ENCODE measurements around the gene MELTF. TPM values are rescaled to one million over a fixed set of nuclear protein-coding genes. Genes with fewer than 3 reads are reported as not detected.

MELTF gene
- total and polyA plus RNA-seq, 2 of the 13 experiments (the other 11 are each of a cell fraction or from before 2014, with no cell fraction given): 3.2 to 7.5 TPM

DNA sequence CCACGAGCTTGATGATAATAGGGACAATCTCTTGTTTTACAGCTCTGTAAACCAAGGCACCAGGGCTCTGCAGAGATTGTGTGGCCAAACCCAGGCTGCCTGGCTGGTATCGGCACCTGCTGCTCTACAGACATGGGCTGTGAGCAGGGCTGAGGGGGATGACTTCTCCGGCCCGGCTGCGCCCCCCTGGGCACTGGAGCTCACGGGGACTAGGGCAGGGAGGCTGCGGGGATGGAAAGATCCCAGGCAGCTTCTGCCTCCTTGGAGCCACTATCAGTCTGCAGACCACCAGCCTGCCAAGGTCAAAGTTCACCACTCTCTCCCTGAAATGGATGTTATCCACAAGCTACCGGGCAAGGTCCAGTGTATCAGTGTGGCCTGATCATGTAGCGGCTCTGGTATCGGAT is 39.0 kb downstream of the MELTF start (continued):
- TF ChIP-seq, protein P1, sequence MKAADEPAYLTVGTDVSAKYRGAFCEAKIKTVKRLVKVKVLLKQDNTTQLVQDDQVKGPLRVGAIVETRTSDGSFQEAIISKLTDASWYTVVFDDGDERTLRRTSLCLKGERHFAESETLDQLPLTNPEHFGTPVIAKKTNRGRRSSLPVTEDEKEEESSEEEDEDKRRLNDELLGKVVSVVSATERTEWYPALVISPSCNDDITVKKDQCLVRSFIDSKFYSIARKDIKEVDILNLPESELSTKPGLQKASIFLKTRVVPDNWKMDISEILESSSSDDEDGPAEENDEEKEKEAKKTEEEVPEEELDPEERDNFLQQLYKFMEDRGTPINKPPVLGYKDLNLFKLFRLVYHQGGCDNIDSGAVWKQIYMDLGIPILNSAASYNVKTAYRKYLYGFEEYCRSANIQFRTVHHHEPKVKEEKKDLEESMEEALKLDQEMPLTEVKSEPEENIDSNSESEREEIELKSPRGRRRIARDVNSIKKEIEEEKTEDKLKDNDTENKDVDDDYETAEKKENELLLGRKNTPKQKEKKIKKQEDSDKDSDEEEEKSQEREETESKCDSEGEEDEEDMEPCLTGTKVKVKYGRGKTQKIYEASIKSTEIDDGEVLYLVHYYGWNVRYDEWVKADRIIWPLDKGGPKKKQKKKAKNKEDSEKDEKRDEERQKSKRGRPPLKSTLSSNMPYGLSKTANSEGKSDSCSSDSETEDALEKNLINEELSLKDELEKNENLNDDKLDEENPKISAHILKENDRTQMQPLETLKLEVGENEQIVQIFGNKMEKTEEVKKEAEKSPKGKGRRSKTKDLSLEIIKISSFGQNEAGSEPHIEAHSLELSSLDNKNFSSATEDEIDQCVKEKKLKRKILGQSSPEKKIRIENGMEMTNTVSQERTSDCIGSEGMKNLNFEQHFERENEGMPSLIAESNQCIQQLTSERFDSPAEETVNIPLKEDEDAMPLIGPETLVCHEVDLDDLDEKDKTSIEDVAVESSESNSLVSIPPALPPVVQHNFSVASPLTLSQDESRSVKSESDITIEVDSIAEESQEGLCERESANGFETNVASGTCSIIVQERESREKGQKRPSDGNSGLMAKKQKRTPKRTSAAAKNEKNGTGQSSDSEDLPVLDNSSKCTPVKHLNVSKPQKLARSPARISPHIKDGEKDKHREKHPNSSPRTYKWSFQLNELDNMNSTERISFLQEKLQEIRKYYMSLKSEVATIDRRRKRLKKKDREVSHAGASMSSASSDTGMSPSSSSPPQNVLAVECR (CRISPR knock-in tag; IDR thresholded peaks at IDR 0.05; ENCODE audit: borderline replicate concordance): no peak
- TF ChIP-seq BRD4 (CRISPR knock-in tag; IDR thresholded peaks at IDR 0.05): no peak
- TF ChIP-seq AGO2 (optimal IDR thresholded peaks at IDR 0.05; ENCODE audit: low read depth, low read length): no peak
- no peak for TF ChIP-seq CSRNP2 (CRISPR knock-in tag; conservative IDR thresholded peaks at IDR 0.05; ENCODE audit: low read depth)
- no peak for TF ChIP-seq SP4 (CRISPR knock-in tag; IDR thresholded peaks at IDR 0.05)
- no peak for TF ChIP-seq CTCF (CRISPR knock-in tag; IDR thresholded peaks at IDR 0.05)
- no peak for TF ChIP-seq KAT2B (IDR thresholded peaks at IDR 0.05; ENCODE audit: borderline replicate concordance, low read depth, low read length)
- TF ChIP-seq NRL (CRISPR knock-in tag; IDR thresholded peaks at IDR 0.05; ENCODE audit: borderline replicate concordance): no peak
- TF ChIP-seq HDAC1 (CRISPR knock-in tag; IDR thresholded peaks at IDR 0.05): peak; percentile 41; the same call in 1 of the 2 replicates
- no peak for TF ChIP-seq HOXA9 (CRISPR knock-in tag; IDR thresholded peaks at IDR 0.05; ENCODE audit: borderline replicate concordance)
- no peak for TF ChIP-seq ZMAT3 (CRISPR knock-in tag; conservative IDR thresholded peaks at IDR 0.05)
- TF ChIP-seq ZSCAN20 (CRISPR knock-in tag; IDR thresholded peaks at IDR 0.05; ENCODE audit: borderline replicate concordance): no peak
- TF ChIP-seq ZBTB21 (CRISPR knock-in tag; IDR thresholded peaks at IDR 0.05): no peak
- TF ChIP-seq ZNF660 (CRISPR knock-in tag; IDR thresholded peaks at IDR 0.05; ENCODE audit: borderline replicate concordance, low read depth): no peak
- TF ChIP-seq, protein P2, sequence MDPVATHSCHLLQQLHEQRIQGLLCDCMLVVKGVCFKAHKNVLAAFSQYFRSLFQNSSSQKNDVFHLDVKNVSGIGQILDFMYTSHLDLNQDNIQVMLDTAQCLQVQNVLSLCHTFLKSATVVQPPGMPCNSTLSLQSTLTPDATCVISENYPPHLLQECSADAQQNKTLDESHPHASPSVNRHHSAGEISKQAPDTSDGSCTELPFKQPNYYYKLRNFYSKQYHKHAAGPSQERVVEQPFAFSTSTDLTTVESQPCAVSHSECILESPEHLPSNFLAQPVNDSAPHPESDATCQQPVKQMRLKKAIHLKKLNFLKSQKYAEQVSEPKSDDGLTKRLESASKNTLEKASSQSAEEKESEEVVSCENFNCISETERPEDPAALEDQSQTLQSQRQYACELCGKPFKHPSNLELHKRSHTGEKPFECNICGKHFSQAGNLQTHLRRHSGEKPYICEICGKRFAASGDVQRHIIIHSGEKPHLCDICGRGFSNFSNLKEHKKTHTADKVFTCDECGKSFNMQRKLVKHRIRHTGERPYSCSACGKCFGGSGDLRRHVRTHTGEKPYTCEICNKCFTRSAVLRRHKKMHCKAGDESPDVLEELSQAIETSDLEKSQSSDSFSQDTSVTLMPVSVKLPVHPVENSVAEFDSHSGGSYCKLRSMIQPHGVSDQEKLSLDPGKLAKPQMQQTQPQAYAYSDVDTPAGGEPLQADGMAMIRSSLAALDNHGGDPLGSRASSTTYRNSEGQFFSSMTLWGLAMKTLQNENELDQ (CRISPR knock-in tag; IDR thresholded peaks at IDR 0.05; ENCODE audit: borderline replicate concordance): no peak
- TF ChIP-seq SALL1 (CRISPR knock-in tag; IDR thresholded peaks at IDR 0.05): 0 out of 2 replicates have a peak, but pooled peaks have one; percentile 23
- TF ChIP-seq ZNF124 (CRISPR knock-in tag; IDR thresholded peaks at IDR 0.05): no peak
- no peak for TF ChIP-seq ZNF703 (CRISPR knock-in tag; IDR thresholded peaks at IDR 0.05; ENCODE audit: borderline replicate concordance)

Data from HepG2 (cell line).